HL-60 (cell line): ENCODE measurements around the gene ANP32D.

ENCODE experiments used
- CTCF ChIP-seq: IDR thresholded peaks from one replicate; pipeline ENCODE4 v1.5.1; 2011; ENCODE audit warnings: low read length, control low read depth, inconsistent platforms; ENCODE audit not compliant: insufficient read depth
- POLR2AphosphoS5 ChIP-seq: IDR thresholded peaks from 2 replicates; pipeline ENCODE4 v1.6.1; 2012; ENCODE audit warnings: low read depth
- REST ChIP-seq: IDR thresholded peaks from 2 replicates; pipeline ENCODE4 v1.6.1; 2012; ENCODE audit warnings: low read depth; ENCODE audit not compliant: insufficient replicate concordance
- SPI1 ChIP-seq: IDR thresholded peaks from 2 replicates; pipeline ENCODE4 v1.6.1; 2012; ENCODE audit warnings: low read depth, mild to moderate bottlenecking, borderline replicate concordance

GRCh38 chr12:48512855-48513254, 40.5 kb downstream of the ANP32D start:
- no peak for TF ChIP-seq CTCF
- no peak for TF ChIP-seq REST
- TF ChIP-seq POLR2AphosphoS5, result no peak
- TF ChIP-seq SPI1, result no peak
